T1000 (cell line): ENCODE measurements around the gene GLOD4.
"Not testable (repeated sequence)": the region's sequence is repeated elsewhere in the genome, so short reads cannot be mapped to it uniquely, and the experiment has no call there.

Experiments
- DNase-seq: peaks from one replicate; lab custom pipeline; 2025; ENCODE audit warnings: mixed read lengths; lab: John Stamatoyannopoulos, UW

The GLOD4 gene

GRCh38 chr17:778096-778495, 4.0 kb downstream of the GLOD4 start:
- DNase-seq = no peak

- DNase-seq = no peak
Measured at GRCh38 chr17:774313-774584, 7.8 kb downstream of the GLOD4 start.

DNA sequence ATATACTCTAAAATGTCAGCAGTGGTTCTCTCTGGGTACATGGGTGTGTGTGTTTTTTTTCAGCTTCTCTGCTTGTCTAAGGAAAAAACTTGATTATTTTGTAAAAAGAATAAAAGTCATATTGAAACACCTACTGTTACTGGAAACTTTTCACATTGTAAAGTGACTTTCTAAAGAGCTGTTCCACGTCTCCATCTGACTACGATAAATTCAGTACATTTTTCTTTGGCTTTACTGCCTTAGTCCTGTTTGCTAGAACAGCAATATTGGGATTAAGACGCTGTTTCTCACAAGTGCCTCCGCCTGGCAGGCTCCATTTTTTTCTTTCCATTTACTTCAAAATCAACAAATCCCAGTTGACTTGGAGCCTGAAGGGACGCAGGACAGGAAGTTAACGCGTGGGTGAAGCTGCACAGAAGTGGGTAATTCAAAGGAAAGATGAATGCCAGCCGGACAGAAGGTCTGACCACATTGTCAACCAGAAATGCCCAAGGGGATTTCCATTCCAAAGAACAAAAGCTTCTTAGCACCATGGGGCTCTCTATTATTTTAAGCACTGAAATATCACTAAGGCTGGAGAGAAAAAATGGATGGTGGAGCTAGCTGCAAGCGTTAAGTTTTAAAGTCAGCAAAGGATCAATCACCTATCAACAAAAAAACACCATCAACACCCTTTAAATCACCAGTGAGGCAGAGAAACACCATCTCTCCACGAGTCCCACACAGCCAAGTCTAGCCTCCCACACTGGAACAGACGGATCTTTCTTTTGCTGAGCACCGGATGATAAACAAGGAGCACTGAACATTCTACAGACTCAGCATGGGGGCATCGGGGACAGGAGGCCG, 8.4 kb downstream of the GLOD4 start:
- DNase-seq = no peak

GRCh38 chr17:773016-773415, 9.1 kb downstream of the GLOD4 start:
- no peak for DNase-seq

DNA sequence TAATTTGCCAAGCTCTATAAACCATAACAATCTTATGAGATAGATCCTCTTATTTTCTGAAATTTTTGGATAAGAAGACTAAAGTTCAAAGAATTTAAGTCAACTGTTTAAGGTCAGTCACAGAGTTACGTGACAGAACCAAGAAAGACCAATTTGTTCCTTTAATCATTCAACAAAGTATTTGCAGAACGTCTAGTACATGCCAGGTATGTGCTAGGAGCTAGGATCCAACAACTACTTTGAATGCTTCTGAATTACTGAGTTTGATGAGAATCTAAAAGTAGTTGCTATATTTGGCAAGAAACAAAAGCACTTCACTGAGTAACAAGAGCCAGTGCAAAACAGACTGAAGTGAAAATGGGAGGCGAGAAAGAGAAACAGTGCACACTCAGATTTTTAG, 15.0 kb downstream of the GLOD4 start:
- no peak for DNase-seq

- no peak for DNase-seq
Measured at GRCh38 chr17:760371-760770, 21.7 kb downstream of the GLOD4 start.

- DNase-seq = no peak
Measured at GRCh38 chr17:759964-760363, 22.1 kb downstream of the GLOD4 start.

DNA sequence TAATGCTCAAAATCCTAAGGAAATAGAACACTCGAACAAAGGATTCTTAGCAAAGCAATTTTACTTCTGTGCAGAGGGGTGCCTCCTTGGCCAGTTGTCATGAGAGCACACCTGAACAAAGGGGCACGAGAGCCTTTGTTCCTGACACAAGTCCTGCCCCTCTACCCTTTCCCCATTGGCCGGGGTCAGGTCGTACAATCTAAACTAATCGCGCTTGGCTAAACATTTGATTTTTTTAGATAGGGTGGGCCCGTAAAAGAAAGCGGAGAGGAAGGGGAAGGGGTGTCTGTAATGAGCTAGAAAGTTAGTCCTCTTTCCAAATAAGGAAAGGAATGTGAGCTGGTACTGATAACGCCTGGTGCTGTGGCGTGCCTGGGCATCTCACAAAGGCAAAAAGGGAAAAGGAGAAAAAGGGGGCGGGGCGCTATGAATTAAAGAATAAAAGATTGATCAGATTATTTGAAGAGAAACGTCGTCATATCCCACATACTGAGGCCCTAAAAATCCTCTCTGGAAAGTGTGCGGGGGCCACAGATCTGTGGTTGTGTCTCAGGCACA, 26.0 kb downstream of the GLOD4 start:
- not testable (repeated sequence) for DNase-seq

DNA sequence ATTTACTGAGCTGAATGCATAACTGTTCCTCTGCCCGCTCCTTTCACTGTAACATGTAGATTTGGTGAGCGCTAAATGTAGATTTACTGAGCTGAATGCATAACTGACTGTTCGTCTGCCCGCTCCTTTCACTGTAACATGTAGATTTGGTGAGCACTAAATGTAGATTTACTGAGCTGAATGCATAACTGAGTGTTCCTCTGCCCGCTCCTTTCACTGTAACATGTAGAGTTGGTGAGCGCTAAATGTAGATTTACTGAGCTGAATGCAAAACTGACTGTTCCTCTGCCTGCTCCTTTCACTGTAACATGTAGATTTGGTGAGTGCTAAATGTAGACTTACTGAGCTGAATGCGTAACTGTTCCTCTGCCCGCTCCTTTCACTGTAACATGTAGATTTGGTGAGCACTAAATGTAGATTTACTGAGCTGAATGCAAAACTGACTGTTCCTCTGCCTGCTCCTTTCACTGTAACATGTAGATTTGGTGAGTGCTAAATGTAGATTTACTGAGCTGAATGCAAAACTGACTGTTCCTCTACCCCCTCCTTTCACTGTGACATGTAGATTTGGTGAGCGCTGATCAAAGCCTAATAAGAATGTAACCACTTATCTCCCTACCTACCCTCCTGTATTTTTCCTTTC, 26.6 kb downstream of the GLOD4 start:
- DNase-seq = not testable (repeated sequence)

GRCh38 chr17:753418-753817, 28.7 kb downstream of the GLOD4 start:
- DNase-seq = no peak

DNA sequence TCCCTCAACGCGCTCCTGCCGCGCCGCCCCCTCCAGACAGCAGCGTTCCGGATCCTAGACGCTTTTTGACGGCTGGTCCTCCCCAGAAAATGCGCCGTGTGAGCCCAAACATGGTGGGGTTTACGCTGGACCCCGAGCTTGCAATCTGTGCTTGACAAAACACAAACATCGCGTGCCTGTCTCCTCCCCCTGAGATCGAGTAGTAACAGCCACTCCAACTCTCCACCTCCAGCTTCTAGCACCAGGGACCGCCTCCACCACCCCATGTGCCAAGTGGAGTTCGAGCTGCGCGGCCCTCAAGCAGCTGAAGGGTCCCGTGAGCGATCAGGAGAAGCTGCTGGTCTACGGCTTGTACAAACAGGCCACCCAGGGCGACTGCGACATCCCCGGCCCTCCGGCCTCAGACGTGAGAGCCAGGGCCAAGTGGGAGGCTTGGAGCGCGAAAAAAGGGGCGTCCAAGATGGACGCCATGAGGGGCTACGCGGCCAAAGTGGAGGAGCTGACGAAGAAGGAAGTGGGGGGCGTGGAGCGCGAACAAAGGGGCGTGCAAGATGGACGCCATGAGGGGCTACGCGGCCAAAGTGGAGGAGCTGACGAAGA, 29.4 kb downstream of the GLOD4 start:
- no peak for DNase-seq

GRCh38 chr17:752002-752619, 30.0 kb downstream of the GLOD4 start, which contains the start of gene GEMIN4:
Gene GEMIN4 (minus strand): TSS chr17:752264. CDS start chr17:752142, 122 bp downstream.
- peak; percentile 89 for DNase-seq

- no peak for DNase-seq
Measured at GRCh38 chr17:751269-752001, 30.6 kb downstream of the GLOD4 start.

- no peak for DNase-seq
Measured at GRCh38 chr17:750431-751037, 31.5 kb downstream of the GLOD4 start.

DNA sequence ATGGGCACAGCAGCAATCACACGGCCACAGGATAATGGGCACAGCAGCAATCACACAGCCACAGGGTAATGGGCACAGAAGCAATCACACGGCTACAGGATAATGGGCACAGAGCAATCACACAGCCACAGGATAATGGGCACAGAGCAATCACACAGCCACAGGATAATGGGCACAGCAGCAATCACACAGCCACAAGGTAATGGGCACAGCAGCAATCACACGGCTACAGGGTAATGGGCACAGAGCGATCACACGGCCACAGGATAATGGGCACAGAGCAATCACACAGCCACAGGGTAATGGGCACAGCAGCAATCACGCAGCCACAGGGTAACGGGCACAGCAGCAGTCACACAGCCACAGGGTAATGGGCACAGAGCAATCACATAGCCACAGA, 32.7 kb downstream of the GLOD4 start:
- not testable (repeated sequence) for DNase-seq

DNA sequence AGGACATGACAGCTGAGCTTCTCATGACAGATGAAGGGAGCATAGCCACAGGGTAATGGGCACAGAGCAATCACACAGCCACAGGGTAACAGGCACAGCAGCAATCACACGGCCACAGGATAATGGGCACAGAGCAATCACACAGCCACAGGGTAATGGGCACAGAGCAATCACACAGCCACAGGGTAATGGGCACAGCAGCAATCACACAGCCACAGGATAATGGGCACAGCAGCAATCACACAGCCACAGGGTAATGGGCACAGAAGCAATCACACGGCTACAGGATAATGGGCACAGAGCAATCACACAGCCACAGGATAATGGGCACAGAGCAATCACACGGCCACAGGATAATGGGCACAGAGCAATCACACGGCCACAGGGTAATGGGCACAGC, 33.5 kb downstream of the GLOD4 start:
- DNase-seq = not testable (repeated sequence)

- no peak for DNase-seq
Measured at GRCh38 chr17:746783-747629, 35.1 kb downstream of the GLOD4 start.

DNA sequence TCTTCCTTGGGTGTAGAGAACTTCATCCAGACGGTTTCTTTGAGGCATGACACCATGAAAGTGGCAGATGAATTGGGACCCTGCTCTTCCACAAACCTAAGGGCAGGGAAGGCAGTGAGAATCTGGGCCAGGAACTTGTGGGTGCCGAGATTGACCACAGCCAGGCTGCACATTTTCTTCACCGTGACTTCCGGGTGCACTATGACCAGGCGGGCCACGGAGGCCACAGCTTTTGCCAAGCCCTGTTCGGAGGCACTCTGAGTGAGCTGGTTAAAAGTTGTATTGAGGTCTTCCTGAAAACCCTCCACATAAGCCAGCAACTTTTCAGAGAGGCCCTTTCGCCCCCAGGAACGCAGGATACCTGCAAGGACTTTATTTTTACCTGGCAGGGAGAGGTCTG, 35.9 kb downstream of the GLOD4 start:
- DNase-seq = no peak

- DNase-seq = no peak
Measured at GRCh38 chr17:745406-745805, 36.7 kb downstream of the GLOD4 start.

DNA sequence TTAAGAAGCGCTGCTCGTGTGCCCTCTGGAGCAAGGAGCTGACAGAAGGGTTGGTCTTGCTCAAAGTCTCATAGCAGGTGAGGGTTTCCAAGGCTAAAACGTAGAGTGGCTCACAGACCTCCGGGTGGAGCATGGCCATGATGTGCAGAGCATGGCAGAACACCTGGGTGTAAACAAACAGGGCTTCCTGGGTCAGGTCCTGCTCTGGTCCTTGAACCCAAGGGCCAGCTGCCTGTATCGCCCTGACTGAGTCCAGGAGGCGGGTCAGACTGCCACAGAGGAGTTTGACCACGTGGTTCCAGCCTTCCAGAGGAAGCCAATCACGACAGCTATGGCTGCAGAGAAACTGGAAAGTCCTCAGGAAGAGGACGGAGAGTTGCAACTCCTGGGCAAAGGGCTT, 37.1 kb downstream of the GLOD4 start:
- DNase-seq = no peak
